K562 (cell line): ENCODE data around the gene MTMR12.

ENCODE experiments used
- ELK1 ChIP-seq: sonication (generic); formaldehyde crosslinking; IDR thresholded peaks from 2 replicates; pipeline ENCODE4 v1.8.1; 2022; ENCODE audit warnings: missing genetic modification reagents
- ETS1 ChIP-seq: conservative IDR thresholded peaks from 2 replicates; pipeline ENCODE4 v1.6.1; 2011; ENCODE audit warnings: low read depth, mild to moderate bottlenecking, low read length; ENCODE audit not compliant: control insufficient read depth
- EZH2 ChIP-seq: IDR thresholded peaks from 2 replicates; pipeline ENCODE4 v1.6.1; 2012; ENCODE audit warnings: low read depth, mild to moderate bottlenecking, inconsistent platforms, low read length, borderline replicate concordance
- FOXA3 ChIP-seq, 2 experiments: fragments of 450-650 bp in 1 of 2; sonication (generic) in 1 of 2; formaldehyde crosslinking; IDR thresholded peaks in 1 of 2; conservative IDR thresholded peaks in 1 of 2; 2 replicates each; pipeline versions ENCODE4 v1.4.0 to v1.8.0; 2020 to 2022; ENCODE audit warnings: mild to moderate bottlenecking in 2 of 2, missing genetic modification reagents in 1 of 2
- FOXJ2 ChIP-seq: fragments of 200-800 bp; sonication (Bioruptor generic); IDR thresholded peaks from 2 replicates; pipeline ENCODE4 v1.6.1; 2016; ENCODE audit warnings: missing genetic modification characterization, missing compliant biosample characterization
- HDAC2 ChIP-seq: fragments of 450-650 bp; IDR thresholded peaks from 2 replicates; pipeline ENCODE4 v1.6.1; 2016; ENCODE audit warnings: mild to moderate bottlenecking
- JUN ChIP-seq, 2 experiments: sonication (generic) in 1 of 2; formaldehyde crosslinking in 1 of 2; IDR thresholded peaks; 2 replicates each; pipeline versions ENCODE4 v1.6.1 to v1.8.0; 2012 to 2022; ENCODE audit warnings: borderline replicate concordance in 2 of 2, mild to moderate bottlenecking in 2 of 2, improper control_type of control experiment in 1 of 2, low read depth in 1 of 2, low read length in 1 of 2, missing genetic modification reagents in 1 of 2
- KLF1 ChIP-seq: fragments of 450-650 bp; IDR thresholded peaks from 2 replicates; pipeline ENCODE4 v1.6.1; 2016; ENCODE audit warnings: missing genetic modification characterization, missing compliant biosample characterization
- MAX ChIP-seq: sonication (generic); formaldehyde crosslinking; IDR thresholded peaks from 2 replicates; pipeline ENCODE4 v1.9.0; 2022; ENCODE audit warnings: mild to moderate bottlenecking, missing genetic modification reagents
- MAZ ChIP-seq, 2 experiments: fragments of 450-650 bp in 1 of 2; sonication (generic) in 1 of 2; formaldehyde crosslinking; IDR thresholded peaks in 1 of 2; conservative IDR thresholded peaks in 1 of 2; 2 replicates each; pipeline versions ENCODE4 v1.4.0 to v1.5.0; 2020; ENCODE audit warnings: mild to moderate bottlenecking in 1 of 2, missing genetic modification reagents in 1 of 2
- TARDBP ChIP-seq: fragments of 450-650 bp; IDR thresholded peaks from 2 replicates; pipeline ENCODE4 v1.6.1; 2016
- ZNF232 ChIP-seq: sonication (generic); formaldehyde crosslinking; IDR thresholded peaks from 2 replicates; pipeline ENCODE4 v1.8.0; 2022; ENCODE audit warnings: mild to moderate bottlenecking, missing genetic modification reagents

GRCh38 chr5:32190095-32190494 lies 122.6 kb downstream of the MTMR12 start:
- no peak for TF ChIP-seq HDAC2
- TF ChIP-seq KLF1 = no peak
- no peak for TF ChIP-seq ETS1
- TF ChIP-seq EZH2 = no peak
- TF ChIP-seq TARDBP = no peak
- no peak for TF ChIP-seq FOXA3 (CRISPR knock-in tag; conservative IDR thresholded peaks at IDR 0.05 in 1 of 2, IDR thresholded peaks at IDR 0.05 in 1 of 2)
- no peak for TF ChIP-seq MAX (CRISPR knock-in tag)
- TF ChIP-seq FOXJ2 = no peak
- no peak for TF ChIP-seq MAZ (CRISPR knock-in tag; conservative IDR thresholded peaks at IDR 0.05 in 1 of 2, IDR thresholded peaks at IDR 0.05 in 1 of 2)
- no peak for TF ChIP-seq ELK1
- TF ChIP-seq ZNF232 (CRISPR knock-in tag) = no peak
- TF ChIP-seq JUN (IDR thresholded peaks at IDR 0.05; ENCODE audit: borderline replicate concordance, low read depth, low read length) = no peak
- no peak for TF ChIP-seq JUN (CRISPR knock-in tag; IDR thresholded peaks at IDR 0.05; ENCODE audit: borderline replicate concordance)
